ENCODE results near the gene C5. TPM values are rescaled to one million over a fixed set of nuclear protein-coding genes. Genes with fewer than 3 reads are reported as not detected.

C5 gene
- total and polyA plus RNA-seq, 9 donors, result 3.0 to 7.2 (median 4.6) TPM

- 75 to 78% (median 75%) methylated on average over 13 of the region's 13 CpGs for WGBS, 3 donors
- H3K4me1 ChIP-seq (ENCODE audit: insufficient read depth), result peaks cover 2% of the 10 kb centered on the region
- H3K27ac ChIP-seq, result no peak overlapping the region
- H3K36me3 ChIP-seq, result no peaks in the 10 kb centered on the region
- TF ChIP-seq POLR2A (IDR thresholded peaks at IDR 0.05) (no peak), EP300 (IDR thresholded peaks at IDR 0.05) (no peak), CTCF (IDR thresholded peaks at IDR 0.05) (no peak)
- H3K27me3 ChIP-seq, result no peaks in the 10 kb centered on the region
- H3K9me3 ChIP-seq, result no peaks in the 10 kb centered on the region
- intact Hi-C loops (cut with DNase I), result no loop called here
- H3K4me3 ChIP-seq, result no peak overlapping the region
- DNase-seq, result peak in 1 of 5 donors; percentile 29
These were observed 124.3 kb downstream of the C5 start for GRCh38 chr9:120925535-120926396.

- intact Hi-C loops (cut with DNase I), result loop anchor here in 1 of 4 donors (5.0 kb wide), 1 partner anchor 48 kb away; the partner anchor contains the start of gene PHF19
- H3K4me1 ChIP-seq (ENCODE audit: insufficient read depth), result peaks cover 2% of the 10 kb centered on the region
- H3K27me3 ChIP-seq, result no peaks in the 10 kb centered on the region
- 83 to 85% (median 85%) methylated on average over 11 of the region's 11 CpGs for WGBS, 3 donors
- H3K36me3 ChIP-seq, result no peaks in the 10 kb centered on the region
- peak in 1 of 5 donors; percentile 21 for DNase-seq
- H3K4me3 ChIP-seq, result no peak overlapping the region
- no peaks in the 10 kb centered on the region for H3K9me3 ChIP-seq
- TF ChIP-seq POLR2A (IDR thresholded peaks at IDR 0.05), result no peak
- H3K27ac ChIP-seq, result no peak overlapping the region
These were observed 125.2 kb downstream of the C5 start for GRCh38 chr9:120924698-120925534.

GRCh38 chr9:120923620-120924328 is 126.3 kb downstream of the C5 start:
- H3K36me3 ChIP-seq, result no peaks in the 10 kb centered on the region
- no peaks in the 10 kb centered on the region for H3K9me3 ChIP-seq
- DNase-seq, result peak in 1 of 5 donors; percentile 6
- no peak overlapping the region for H3K27ac ChIP-seq
- intact Hi-C loops (cut with DNase I), result loop anchor here in 1 of 4 donors (5.0 kb wide), 1 partner anchor 46 kb away; the partner anchor contains the start of gene PHF19
- 92 to 93% (median 92%) methylated on average over 11 of the region's 11 CpGs for WGBS, 3 donors
- H3K27me3 ChIP-seq, result no peaks in the 10 kb centered on the region
- H3K4me3 ChIP-seq, result no peak overlapping the region
- peaks cover 2% of the 10 kb centered on the region for H3K4me1 ChIP-seq (ENCODE audit: insufficient read depth)
- no peak for TF ChIP-seq CTCF (IDR thresholded peaks at IDR 0.05)
- no peak for TF ChIP-seq POLR2A (IDR thresholded peaks at IDR 0.05)
- no peak for TF ChIP-seq EP300 (IDR thresholded peaks at IDR 0.05)

- 67 to 72% (median 70%) methylated on average over 7 of the region's 7 CpGs for WGBS, 3 donors
- H3K4me1 ChIP-seq (ENCODE audit: insufficient read depth), result no peaks in the 10 kb centered on the region
These were observed 127.5 kb downstream of the C5 start for GRCh38 chr9:120922404-120923195.

More at GRCh38 chr9:120922404-120923195, 127.5 kb downstream of the C5 start:
- no peaks in the 10 kb centered on the region for H3K36me3 ChIP-seq
- peak in 1 of 5 donors; percentile 3 for DNase-seq
- H3K27ac ChIP-seq, result no peak overlapping the region
- H3K9me3 ChIP-seq, result no peaks in the 10 kb centered on the region
- no peaks in the 10 kb centered on the region for H3K27me3 ChIP-seq
- no peak for TF ChIP-seq POLR2A (IDR thresholded peaks at IDR 0.05)
- no peak for TF ChIP-seq CTCF (IDR thresholded peaks at IDR 0.05)
- no peak for TF ChIP-seq EP300 (IDR thresholded peaks at IDR 0.05)
- H3K4me3 ChIP-seq, result no peak overlapping the region
- intact Hi-C loops (cut with DNase I), result loop anchor here in 1 of 4 donors (5.0 kb wide), 1 partner anchor 45 kb away; the partner anchor contains the start of gene PHF19
